Measurements from ENCODE around the gene AVP. TPM values are rescaled to one million over a fixed set of nuclear protein-coding genes. Genes with fewer than 3 reads are reported as not detected.
A peak's percentile ranks its signal among the peaks of the same experiment; 100 is the strongest.

AVP gene
- total RNA-seq, 1 experiment from 2014 or later, result not detected

DNA sequence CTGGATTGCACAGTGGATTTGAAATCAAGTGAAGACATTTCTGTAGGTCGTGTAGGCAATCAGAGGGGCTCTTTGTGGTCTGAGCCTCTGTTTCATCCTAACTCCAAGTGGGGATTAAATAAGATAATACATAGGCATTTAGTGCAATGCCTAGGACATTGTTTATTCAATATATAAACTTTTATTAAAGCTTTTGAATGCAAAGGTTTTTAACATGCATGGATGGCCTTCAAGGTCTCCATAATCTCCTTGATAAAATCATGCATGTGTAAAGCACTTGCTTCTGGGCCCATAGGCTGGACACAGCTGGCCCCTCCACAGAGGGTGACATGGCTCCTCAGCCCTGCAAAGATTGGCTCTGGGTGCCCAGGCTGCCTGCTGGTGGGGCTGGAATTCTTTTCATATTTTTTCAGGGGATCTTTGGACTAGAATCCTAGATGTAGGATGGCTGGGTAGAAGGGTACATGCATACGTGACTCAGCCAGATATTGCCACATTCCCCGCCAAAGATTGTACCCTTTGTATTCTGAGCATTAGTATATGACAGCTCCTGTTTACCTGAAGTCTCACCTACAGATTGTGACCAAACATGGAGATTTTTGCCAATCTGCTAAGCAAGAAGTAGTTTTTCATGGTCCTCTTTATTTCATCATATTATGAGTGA, 19.0 kb upstream of the AVP start:
- Histone ChIP-seq H3K9me3 (ENCODE audit: insufficient read depth, low read depth) (no peaks in the 10 kb centered on the region), H3K27me3 (ENCODE audit: insufficient read depth, low read depth) (no peaks in the 10 kb centered on the region), H3K36me3 (ENCODE audit: low read depth) (no peaks in the 10 kb centered on the region), H2AFZ (no peak overlapping the region), H3K27ac (no peak overlapping the region), H4K20me1 (ENCODE audit: insufficient read depth) (no peaks in the 10 kb centered on the region), H3K4me1 (replicated peaks; ENCODE audit: insufficient read depth) (peaks cover 10% of the 10 kb centered on the region), H3F3A (ENCODE audit: insufficient read depth, low read depth) (no peaks in the 10 kb centered on the region; the same call in 1 of the 2 replicates), H3K4me3 (no peak overlapping the region), H3K4me2 (no peak overlapping the region), H3K9me2 (ENCODE audit: insufficient read depth) (no peaks in the 10 kb centered on the region), H3K79me2 (ENCODE audit: low read depth) (no peaks in the 10 kb centered on the region)
- BruUV-seq (replicated peaks), result no TSS peak
- intact Hi-C loops (cut with micrococcal nuclease; ENCODE audit: unreplicated experiment), result no loop called here
- CTCF ChIA-PET, result interaction anchor here (0.6 kb wide), 2 partner anchors 49 to 50 kb away, joined by 3 to 4 read pairs; no protein-coding TSS in a partner anchor
- TF ChIP-seq EZH2 (IDR thresholded peaks at IDR 0.05; ENCODE audit: low read depth), result no peak
- POLR2A ChIA-PET (ENCODE audit: unreplicated experiment), result interaction anchor here (0.5 kb wide), 1 partner anchor 1186 kb away, joined by 9 read pairs; no protein-coding TSS in a partner anchor
- peak in 1 of 2 experiments; percentile 55 for DNase-seq

DNA sequence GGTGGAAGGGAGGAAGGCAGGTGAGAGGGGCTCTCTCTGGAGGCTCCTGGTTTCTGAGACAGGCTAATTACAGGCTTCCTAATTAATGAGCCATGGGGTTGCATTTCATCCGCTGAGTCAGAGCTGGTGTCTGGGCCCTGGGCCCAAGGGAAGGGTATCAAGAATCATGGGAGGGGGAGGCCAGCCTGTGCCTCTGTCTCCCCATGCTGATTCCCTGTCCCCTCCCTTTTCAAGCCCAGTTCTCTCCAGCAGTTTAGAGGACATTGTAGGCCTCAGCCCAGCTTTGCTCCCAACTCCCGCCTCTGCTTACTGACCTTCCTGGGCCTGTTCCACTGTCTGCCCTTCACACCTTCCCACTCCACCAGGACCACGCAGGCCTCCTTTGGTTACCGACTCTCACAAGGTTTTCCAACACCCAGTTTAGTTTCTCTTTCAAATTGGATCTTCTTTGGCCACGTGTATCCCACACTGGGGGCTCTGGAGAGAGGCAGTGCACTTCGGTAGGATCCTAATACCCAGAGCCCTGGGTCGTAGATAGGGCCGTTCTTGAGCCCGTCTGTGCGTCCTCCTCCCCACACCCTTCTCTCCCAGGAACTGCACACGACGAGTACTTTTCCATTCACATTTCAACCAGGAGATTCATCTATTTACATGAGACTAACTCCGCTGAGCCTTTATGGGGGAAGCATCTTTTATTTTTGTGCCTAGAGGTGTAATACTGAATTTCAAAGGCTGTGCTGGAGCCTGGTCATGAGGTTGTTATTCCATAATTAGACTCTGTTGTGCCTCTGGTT, 18.2 kb upstream of the AVP start:
- Histone ChIP-seq H3K4me3 (no peak overlapping the region), H3K27me3 (ENCODE audit: insufficient read depth, low read depth) (no peaks in the 10 kb centered on the region), H4K20me1 (ENCODE audit: insufficient read depth) (no peaks in the 10 kb centered on the region), H3K4me1 (replicated peaks; ENCODE audit: insufficient read depth) (peaks cover 10% of the 10 kb centered on the region), H3K9me3 (ENCODE audit: insufficient read depth, low read depth) (no peaks in the 10 kb centered on the region), H3F3A (ENCODE audit: insufficient read depth, low read depth) (no peaks in the 10 kb centered on the region; the same call in 1 of the 2 replicates), H3K9me2 (ENCODE audit: insufficient read depth) (no peaks in the 10 kb centered on the region), H2AFZ (no peak overlapping the region), H3K36me3 (ENCODE audit: low read depth) (no peaks in the 10 kb centered on the region), H3K4me2 (no peak overlapping the region), H3K79me2 (ENCODE audit: low read depth) (no peaks in the 10 kb centered on the region), H3K27ac (no peak overlapping the region)
- DNase-seq, result no peak
- CTCF ChIA-PET, result no interaction called here
- TF ChIP-seq EZH2 (IDR thresholded peaks at IDR 0.05; ENCODE audit: low read depth), result no peak
- TF ChIP-seq, protein P1, sequence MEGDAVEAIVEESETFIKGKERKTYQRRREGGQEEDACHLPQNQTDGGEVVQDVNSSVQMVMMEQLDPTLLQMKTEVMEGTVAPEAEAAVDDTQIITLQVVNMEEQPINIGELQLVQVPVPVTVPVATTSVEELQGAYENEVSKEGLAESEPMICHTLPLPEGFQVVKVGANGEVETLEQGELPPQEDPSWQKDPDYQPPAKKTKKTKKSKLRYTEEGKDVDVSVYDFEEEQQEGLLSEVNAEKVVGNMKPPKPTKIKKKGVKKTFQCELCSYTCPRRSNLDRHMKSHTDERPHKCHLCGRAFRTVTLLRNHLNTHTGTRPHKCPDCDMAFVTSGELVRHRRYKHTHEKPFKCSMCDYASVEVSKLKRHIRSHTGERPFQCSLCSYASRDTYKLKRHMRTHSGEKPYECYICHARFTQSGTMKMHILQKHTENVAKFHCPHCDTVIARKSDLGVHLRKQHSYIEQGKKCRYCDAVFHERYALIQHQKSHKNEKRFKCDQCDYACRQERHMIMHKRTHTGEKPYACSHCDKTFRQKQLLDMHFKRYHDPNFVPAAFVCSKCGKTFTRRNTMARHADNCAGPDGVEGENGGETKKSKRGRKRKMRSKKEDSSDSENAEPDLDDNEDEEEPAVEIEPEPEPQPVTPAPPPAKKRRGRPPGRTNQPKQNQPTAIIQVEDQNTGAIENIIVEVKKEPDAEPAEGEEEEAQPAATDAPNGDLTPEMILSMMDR (conservative IDR thresholded peaks at IDR 0.05), result no peak
- intact Hi-C loops (cut with micrococcal nuclease; ENCODE audit: unreplicated experiment), result no loop called here
- POLR2A ChIA-PET (ENCODE audit: unreplicated experiment), result no interaction called here
- BruUV-seq (replicated peaks), result no TSS peak

DNA sequence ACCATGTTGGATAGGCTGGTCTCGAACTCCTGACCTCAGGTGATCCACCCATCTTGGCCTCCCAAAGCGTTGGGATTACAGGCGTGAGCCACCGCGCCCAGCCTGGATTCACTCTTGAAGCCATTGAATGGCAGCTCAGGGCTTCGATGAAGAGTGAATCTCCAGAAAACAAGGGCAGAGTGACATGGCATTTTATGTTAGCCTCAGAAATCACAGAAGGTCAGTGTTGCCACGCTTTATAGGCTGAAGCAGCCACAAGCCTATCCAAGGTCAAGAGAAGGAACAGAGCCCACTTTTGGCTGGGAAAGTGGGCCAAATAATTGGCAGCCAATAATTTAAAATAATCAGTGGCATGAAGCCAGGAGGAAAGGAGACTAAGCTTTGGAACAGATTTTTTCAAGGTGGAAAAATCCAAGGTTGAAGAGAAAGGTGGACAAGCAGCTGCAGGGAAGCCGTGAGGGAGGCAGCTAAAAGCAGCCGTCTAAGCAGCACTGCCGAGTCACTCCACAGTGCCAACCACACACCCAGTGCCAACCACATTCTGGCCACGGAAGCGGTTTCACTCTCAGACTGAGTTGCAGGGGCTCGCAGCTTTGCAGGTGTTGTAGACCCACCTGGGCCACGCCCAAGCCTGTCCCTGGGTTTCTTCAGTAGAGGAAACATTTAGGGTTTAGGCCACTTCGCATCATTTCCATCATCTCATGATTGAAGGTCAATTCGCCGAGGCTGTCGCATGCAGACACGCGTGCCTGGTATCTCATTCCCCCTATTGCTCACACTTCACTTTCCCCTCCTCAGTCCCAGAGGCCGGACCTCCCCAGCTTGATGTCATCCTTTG, 17.4 kb upstream of the AVP start:
- no TSS peak for BruUV-seq (replicated peaks)
- Histone ChIP-seq H3K27me3 (ENCODE audit: insufficient read depth, low read depth) (no peaks in the 10 kb centered on the region), H3K9me2 (ENCODE audit: insufficient read depth) (no peaks in the 10 kb centered on the region), H3K36me3 (ENCODE audit: low read depth) (no peaks in the 10 kb centered on the region), H3K4me2 (no peak overlapping the region), H3K27ac (no peak overlapping the region), H3K4me1 (replicated peaks; ENCODE audit: insufficient read depth) (peaks cover 10% of the 10 kb centered on the region), H3K9me3 (ENCODE audit: insufficient read depth, low read depth) (no peaks in the 10 kb centered on the region), H3F3A (ENCODE audit: insufficient read depth, low read depth) (no peaks in the 10 kb centered on the region; the same call in 1 of the 2 replicates), H2AFZ (no peak overlapping the region), H3K4me3 (no peak overlapping the region), H3K79me2 (ENCODE audit: low read depth) (no peaks in the 10 kb centered on the region), H4K20me1 (ENCODE audit: insufficient read depth) (no peaks in the 10 kb centered on the region)
- CTCF ChIA-PET, result no interaction called here
- intact Hi-C loops (cut with micrococcal nuclease; ENCODE audit: unreplicated experiment), result no loop called here
- no peak for DNase-seq
- POLR2A ChIA-PET (ENCODE audit: unreplicated experiment), result interaction anchor here (0.6 kb wide), 1 partner anchor 56 kb away, joined by 5 read pairs; the partner anchor contains the start of gene MRPS26
- no peak for TF ChIP-seq EZH2 (IDR thresholded peaks at IDR 0.05; ENCODE audit: low read depth)
- TF ChIP-seq, protein P1 (conservative IDR thresholded peaks at IDR 0.05), result no peak

Data from PC-9 (cell line).